ENCODE results near the gene CFAP20DC.
A peak's percentile ranks its signal among the peaks of the same experiment; 100 is the strongest.
"Not testable (repeated sequence)": the region's sequence is repeated elsewhere in the genome, so short reads cannot be mapped to it uniquely, and the experiment has no call there.

CFAP20DC gene

DNA sequence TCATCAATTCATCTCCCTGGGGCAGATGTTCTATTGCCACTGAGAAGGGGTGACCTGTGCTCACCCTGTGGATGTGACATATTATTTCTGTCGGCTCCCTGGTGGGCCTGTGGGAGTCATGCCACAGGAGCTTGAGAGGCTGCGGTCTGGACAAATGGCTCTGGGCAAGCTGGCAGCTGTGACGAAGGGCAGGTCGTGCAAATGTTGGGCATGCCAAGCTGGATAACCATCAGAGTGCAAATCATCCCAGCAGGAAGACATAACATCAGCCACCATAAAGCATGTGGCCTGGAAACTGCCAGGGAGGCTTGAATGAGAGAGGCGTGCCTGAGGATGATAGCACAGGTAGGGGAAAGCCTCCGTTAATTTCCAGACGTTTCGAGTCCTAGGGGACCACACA, 338.0 kb downstream of the CFAP20DC start:
- no peak for FAIRE-seq
- DNase-seq (ENCODE audit: extremely low spot score, insufficient read length, low read depth) = no peak

- not testable (repeated sequence) for FAIRE-seq; DNase-seq (ENCODE audit: extremely low spot score, insufficient read length, low read depth)
Measured at GRCh38 chr3:58708983-58709382, 340.8 kb downstream of the CFAP20DC start.

GRCh38 chr3:58708116-58708791, 341.6 kb downstream of the CFAP20DC start:
- FAIRE-seq (no peak), DNase-seq (ENCODE audit: extremely low spot score, insufficient read length, low read depth) (no peak)

GRCh38 chr3:58707390-58707930, 342.4 kb downstream of the CFAP20DC start:
- FAIRE-seq (no peak), DNase-seq (ENCODE audit: extremely low spot score, insufficient read length, low read depth) (no peak)

DNA sequence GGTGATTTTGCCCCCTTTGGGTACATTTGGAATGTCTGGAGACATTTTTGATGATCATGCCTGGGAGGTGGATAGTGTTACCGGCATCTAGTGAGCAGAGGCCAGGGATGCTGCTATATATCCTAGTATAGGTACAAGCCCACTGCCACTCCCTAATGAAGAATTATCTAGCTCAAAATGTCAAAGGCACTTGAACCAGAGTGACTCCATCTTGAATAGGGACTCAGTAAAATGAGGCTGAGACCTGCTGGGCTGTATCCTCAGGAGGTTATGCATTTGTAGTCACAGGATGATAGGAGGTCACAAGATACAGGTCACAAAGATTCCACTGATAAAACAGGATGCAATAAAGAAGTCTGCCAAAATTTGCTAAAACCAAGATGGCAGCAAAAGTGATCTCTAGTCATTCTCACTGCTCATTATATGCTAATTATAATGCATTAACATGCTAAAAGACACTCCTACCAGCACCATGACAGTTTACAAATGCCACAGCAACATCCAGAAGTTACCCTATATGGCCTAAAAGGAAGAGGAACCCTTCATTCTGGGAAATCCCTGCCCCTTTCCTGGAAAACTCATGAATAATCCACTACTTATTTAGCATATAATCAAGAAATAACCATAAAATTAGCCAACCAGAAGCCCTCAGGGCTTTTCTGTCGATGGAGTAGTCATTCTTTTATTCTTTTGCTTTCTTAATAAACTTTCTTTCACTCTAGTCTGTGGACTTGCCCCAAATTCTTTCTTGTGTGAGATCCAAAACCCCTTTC, 343.2 kb downstream of the CFAP20DC start:
- FAIRE-seq (no peak), DNase-seq (ENCODE audit: extremely low spot score, insufficient read length, low read depth) (no peak)

GRCh38 chr3:58704745-58705144, 345.1 kb downstream of the CFAP20DC start:
- DNase-seq (ENCODE audit: extremely low spot score, insufficient read length, low read depth) = no peak

DNA sequence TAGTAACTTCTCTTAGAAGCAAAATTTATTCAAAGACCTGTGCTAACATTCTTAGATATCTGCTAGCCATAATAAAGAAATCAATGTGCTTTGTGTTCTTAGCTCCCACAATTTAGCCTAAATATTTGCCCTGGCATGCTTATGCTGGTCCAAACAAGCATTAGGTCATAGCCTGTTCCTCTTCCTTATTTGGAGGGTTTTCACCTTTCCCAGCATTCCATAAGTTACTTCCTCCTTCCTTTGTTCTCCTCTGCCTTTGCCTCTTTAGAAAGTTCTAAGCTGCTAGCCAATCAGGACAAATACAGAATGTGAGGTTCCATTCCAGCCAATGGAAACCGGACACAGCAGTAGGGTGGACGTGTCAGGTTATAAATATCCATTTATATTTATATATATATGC, 345.5 kb downstream of the CFAP20DC start:
- FAIRE-seq; DNase-seq (ENCODE audit: extremely low spot score, insufficient read length, low read depth): not testable (repeated sequence)

More at GRCh38 chr3:58704745-58705144, 345.1 kb downstream of the CFAP20DC start:
- FAIRE-seq = peak; percentile 41

GRCh38 chr3:58698246-58698645, 351.6 kb downstream of the CFAP20DC start:
- DNase-seq (ENCODE audit: extremely low spot score, insufficient read length, low read depth) (no peak), FAIRE-seq (no peak)

GRCh38 chr3:58697561-58697960, 352.3 kb downstream of the CFAP20DC start:
- DNase-seq (ENCODE audit: extremely low spot score, insufficient read length, low read depth) = no peak
- peak; percentile 77 for FAIRE-seq

DNA sequence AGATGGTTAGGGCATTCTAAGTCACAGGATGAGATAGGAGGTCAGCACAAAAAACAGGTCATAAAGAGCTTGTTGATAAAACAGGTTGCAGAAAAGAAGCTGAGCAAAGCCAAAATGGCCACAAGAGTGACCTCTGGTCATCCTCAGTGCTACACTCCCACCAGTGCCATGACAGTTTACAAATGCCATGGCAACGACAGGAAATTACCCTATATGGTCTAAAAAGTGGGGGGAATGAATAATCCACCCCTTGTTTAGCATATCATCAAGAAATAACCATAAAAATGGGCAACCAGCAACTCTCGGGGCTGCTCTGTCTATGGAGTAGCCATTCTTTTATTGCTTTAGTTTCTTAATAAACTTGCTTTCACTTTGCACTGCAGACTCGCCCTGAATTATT, 353.0 kb downstream of the CFAP20DC start:
- not testable (repeated sequence) for FAIRE-seq

DNA sequence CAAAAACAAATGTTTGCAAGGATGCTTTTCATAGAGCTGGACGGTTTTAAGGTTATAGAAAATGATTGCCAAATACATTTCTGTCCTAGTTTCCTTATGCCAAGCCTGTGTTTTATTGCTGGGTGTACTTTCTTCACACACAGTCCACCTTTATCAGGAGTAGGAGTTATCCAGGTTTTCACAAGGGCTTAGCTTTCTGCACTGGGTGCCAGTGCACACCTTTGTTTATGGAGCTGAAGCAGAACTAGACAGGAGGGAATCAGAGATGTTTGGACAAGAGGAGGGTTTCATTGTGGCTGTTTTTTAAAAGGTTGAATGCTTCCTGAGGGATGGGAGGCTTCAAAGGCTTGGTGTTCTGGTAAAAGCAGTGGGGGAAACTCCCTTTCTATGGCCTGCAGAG, 353.7 kb downstream of the CFAP20DC start:
- DNase-seq (ENCODE audit: extremely low spot score, insufficient read length, low read depth) (no peak), FAIRE-seq (no peak)

More for the DNA sequence above, 353.0 kb downstream of the CFAP20DC start:
- not testable (repeated sequence) for DNase-seq (ENCODE audit: extremely low spot score, insufficient read length, low read depth)

DNA sequence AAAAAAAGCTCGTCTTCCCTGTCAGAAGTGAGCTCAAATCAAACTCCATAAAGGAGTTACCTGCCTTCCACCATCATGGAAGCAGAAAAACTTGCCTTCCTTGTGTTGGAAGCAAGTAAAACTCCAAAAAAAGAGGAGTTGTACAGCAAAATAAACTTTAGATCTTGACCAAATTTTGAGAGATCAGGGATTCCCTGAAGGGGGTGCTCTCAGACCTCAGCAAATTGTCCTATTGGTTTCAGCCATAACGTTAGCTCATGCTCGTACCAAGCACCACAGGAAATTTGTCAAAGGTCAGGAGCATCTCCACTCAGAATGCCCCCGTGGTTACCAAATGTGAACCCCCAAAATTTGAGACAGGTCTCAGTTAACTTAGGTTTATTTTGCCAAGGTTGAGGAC, 354.5 kb downstream of the CFAP20DC start:
- peak; percentile 5 for FAIRE-seq
- not testable (repeated sequence) for DNase-seq (ENCODE audit: extremely low spot score, insufficient read length, low read depth)

DNA sequence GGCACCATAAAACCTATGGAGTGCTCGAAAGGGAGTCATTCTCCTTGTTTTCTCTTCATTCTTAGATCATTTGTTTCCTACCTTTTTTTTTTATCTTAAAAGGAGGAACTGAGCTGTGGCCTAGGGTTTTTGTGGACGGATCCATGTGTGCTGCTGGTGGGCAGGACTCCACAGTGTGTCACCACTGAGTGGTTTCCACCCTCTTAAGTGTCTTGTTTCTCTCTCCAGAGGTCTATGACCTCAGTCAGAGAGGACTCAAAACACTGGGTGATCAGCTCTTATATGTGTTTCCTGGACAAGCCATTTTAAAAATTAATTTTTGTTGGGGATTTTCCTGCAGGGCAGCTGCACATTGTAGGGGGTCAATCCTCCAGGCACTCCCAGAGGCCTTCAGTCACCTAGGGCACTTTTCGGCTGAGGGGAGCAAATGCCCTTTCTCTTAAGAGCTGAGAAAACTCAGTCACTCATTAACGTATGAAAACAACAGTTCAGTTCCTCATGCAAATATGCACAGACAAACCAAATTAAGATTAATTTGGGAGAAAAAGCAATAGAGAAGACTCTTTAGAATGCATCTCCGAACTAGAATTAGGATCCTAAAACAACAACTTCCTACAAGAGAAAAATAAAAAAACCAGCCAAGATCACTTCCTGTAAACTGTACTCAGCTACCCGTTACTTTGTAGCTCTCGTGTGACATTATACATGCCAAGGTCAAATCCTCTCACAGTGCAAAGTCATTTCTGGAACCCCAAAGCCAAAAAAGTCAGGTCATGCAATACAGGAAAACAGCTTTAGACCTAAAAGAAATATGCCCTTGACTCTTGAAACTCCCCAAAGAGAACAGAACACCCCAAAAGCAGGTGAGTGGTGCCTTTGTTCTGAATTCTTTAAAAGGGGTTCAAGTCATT, 355.6 kb downstream of the CFAP20DC start:
- FAIRE-seq (peak; percentile 82), DNase-seq (ENCODE audit: extremely low spot score, insufficient read length, low read depth) (no peak)

DNA sequence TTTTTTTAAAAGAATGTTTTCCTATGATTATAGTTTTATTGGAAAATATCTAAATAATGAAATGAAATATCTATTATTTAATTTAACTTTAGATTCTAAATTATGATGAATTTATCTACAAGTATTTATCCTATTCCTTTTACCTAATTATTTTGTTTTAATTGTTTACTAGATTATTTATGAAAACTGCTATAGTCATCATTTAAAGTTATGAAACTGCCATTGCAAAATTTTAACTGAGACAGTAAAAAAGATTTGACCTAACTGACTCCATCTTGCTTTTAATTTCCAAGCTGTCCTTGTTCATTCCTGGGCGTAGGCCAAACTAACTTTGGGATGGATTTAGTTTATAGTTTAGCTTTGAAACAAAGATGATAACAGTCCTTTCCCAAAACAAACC, 357.3 kb downstream of the CFAP20DC start:
- DNase-seq (ENCODE audit: extremely low spot score, insufficient read length, low read depth) = no peak
- FAIRE-seq = no peak
